HG02973 (cell line): ENCODE measurements around the gene ACTN4.

Experiments
- ATAC-seq: cut with Tn5 transposase; IDR thresholded peaks from one replicate; pipeline ENCODE4 v1.9.1; 2021; ENCODE audit warnings: moderate library complexity; ENCODE audit not compliant: unreplicated experiment

Gene ACTN4

GRCh38 chr19:38660724-38661123 lies 13.3 kb downstream of the ACTN4 start:
- no peak for ATAC-seq

GRCh38 chr19:38661136-38661535 lies 13.7 kb downstream of the ACTN4 start:
- ATAC-seq: no peak

GRCh38 chr19:38661996-38662395 lies 14.5 kb downstream of the ACTN4 start:
- ATAC-seq: no peak

- ATAC-seq: no peak
Measured at GRCh38 chr19:38662537-38663155, 15.2 kb downstream of the ACTN4 start.

GRCh38 chr19:38663156-38663651 lies 15.8 kb downstream of the ACTN4 start:
- no peak for ATAC-seq

DNA sequence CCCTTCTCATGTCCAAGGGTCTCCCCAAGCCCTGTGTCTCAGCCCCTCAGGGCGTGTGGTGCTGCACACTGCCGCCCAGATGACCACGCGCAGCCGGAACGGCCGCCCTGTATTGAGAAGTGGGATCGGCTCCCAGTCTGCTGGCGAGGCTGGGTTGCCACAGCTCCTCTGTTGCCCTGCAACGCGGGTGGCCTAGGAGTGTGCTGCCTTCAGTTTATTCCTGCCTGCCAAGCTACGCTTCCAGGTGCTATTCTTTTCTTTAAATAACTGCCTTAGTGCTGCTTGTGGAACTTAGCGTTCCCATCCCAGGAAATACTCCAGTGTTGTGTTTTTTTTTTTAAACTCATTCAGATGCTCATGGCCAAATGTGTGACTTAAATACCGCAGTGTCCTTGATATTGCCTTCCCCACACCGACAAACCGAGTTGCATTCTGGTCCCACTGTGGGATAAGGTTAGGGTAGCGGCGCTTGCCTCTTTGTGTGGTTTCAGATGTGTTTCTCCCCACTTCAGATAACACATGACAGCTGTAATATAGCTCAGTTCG lies 16.6 kb downstream of the ACTN4 start:
- no peak for ATAC-seq

DNA sequence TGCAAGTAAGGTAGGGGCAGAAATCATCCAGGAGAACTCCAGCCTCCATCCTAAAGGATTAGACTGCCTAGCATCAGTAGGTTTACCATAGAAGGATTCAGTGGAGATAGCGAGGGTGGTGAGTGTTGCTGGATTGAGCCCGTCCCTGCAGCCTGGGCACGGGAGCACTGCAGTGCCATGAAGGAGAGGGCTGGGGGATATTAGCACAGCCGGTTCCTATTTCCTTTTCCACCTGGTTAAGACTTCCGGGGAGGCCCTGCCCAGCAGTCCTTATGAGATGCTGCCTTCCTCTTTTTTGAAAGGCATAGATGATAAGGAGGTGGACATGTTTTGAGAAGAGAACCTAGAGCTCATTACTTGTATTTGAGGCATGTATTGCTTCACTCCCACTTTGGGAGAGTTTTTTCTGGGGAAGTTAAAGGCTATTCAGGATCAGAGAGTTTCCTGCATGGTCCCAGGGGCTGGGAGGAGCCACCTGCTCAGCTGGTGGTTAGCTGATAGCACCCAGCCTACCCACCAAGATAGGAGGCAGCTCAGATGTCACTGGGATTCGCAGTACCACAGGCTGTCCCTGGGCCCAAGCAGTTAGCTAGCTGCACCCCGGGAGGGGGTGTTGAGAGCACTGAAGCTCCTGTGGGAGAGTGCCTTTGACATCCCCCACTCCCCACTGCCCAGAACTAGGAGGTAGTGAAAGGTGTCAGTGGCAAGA lies 17.2 kb downstream of the ACTN4 start:
- ATAC-seq: no peak

GRCh38 chr19:38665219-38665931 lies 17.9 kb downstream of the ACTN4 start:
- ATAC-seq: no peak

GRCh38 chr19:38665950-38666662 lies 18.7 kb downstream of the ACTN4 start:
- no peak for ATAC-seq

DNA sequence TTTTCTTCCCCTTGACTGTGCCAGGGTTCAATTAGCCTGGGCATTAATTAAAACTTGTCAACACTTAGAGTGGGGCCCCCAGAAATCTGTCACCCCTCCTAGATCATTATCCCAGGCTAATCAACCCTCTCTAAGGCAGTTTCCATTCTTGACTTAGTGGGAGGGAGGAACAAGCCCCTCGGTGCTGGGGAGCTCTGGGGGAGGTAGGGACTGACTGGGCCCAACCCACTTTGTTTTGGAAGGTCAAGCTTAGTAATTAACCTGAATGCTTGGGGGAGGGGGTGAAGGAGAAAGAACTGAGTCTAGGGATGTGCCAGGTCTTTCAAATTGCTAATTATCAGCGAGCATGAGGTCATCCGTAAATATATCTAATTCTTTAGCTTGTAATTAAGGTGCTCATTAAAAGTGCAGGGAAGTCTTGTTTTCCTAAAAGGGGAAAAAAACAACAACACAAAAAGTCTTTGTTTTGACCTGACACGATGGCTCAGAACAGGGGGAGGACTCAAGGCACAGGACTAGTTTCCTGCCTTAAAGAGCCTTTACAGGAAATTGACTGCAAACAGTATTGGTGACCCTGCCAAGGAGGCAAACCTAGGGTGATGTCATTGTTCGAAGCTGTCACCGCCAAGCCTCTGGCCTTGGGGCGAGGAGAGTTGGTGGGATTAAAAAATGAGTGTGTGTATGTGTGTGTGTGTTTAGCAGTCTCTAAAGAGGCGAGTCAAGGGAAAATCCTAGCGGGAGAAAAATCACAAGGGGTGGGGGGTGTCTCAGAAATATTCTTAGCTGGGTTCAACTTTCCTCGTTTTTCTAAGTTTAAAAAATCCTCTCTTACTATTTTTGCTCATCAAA lies 19.4 kb downstream of the ACTN4 start:
- no peak for ATAC-seq

- no peak for ATAC-seq
Measured at GRCh38 chr19:38667661-38668171, 20.3 kb downstream of the ACTN4 start.

DNA sequence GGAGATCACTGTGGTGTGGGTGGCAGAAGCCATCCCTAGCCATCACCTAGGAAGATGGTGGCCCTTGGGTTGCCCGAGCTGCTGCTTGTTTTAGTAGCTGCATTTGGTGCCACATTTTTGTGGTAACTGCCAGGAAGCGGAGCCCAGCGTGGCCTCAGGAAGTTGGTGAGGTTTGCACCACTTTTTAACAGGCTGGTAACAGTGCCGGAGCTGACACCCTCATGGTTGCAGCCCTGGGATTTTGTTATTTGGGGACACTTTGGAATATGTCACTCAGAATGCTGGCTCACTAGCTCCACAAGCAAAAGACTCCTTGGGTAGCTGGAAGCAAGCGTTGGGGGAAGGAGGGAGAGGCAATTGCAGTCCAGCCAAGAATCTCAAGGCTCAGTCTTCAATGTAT lies 22.1 kb downstream of the ACTN4 start:
- no peak for ATAC-seq

DNA sequence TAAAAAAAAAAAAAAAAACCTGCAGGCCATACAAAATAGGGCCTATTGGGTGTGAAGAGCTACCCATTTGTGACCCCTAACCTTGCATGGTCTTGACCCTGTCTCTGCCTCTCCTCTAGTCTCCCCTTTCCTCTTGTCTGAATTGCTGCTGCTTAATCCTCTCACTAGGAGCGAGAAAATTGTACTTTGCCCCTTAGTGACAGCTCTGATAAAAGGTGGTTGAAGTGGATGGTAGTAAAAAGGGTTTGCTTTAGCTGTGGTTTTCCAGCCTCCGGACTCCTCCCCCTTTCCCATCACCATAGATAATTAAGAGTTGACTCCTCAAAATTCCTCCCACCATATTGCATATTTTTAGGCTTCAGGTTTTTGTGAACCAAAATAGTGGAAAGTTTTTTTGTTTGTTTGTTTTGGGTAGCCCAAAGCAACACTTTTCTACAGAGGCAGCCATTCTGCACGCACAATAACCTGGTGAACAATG lies 23.5 kb downstream of the ACTN4 start:
- ATAC-seq: no peak

GRCh38 chr19:38671654-38672053 lies 24.2 kb downstream of the ACTN4 start:
- ATAC-seq: no peak

- no peak for ATAC-seq
Measured at GRCh38 chr19:38673030-38673429, 25.6 kb downstream of the ACTN4 start.

DNA sequence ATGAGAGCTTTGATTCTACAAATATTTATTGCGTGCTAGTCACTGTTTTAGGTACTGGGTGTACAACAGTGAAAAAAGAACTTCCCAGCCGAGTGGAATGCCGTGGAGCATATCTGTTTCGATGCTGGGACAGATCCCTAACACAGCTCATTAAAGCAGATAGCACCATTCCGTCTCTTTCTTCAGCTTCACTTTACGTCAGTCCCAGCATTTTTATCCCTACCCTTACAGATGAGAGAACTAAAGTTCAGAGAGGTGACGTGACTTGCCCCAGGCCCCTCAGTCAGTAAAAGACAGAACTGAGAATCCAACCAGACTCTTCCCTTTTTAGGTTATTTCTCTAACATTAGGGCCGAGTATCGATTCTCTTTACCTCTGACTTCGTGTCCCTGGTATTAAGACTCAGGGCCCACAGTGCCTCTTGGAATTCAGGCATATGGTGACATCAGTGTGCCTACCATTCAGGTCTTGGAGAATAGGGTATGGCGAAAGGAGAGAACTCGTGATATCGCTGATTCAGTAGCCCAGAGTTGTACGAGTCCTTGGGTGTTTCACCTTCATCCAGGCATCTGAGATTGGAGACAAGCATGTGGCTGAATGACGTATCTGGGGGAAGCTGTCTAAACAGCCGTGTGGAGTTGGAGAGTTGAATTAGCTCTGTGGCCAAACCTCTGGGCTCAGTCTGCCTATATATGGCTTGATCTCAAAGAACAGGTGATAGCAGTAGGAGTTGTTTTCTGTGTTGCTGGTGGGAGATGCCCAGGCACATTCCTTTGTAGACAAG lies 27.1 kb downstream of the ACTN4 start:
- ATAC-seq: no peak

- no peak for ATAC-seq
Measured at GRCh38 chr19:38675611-38676010, 28.2 kb downstream of the ACTN4 start.

DNA sequence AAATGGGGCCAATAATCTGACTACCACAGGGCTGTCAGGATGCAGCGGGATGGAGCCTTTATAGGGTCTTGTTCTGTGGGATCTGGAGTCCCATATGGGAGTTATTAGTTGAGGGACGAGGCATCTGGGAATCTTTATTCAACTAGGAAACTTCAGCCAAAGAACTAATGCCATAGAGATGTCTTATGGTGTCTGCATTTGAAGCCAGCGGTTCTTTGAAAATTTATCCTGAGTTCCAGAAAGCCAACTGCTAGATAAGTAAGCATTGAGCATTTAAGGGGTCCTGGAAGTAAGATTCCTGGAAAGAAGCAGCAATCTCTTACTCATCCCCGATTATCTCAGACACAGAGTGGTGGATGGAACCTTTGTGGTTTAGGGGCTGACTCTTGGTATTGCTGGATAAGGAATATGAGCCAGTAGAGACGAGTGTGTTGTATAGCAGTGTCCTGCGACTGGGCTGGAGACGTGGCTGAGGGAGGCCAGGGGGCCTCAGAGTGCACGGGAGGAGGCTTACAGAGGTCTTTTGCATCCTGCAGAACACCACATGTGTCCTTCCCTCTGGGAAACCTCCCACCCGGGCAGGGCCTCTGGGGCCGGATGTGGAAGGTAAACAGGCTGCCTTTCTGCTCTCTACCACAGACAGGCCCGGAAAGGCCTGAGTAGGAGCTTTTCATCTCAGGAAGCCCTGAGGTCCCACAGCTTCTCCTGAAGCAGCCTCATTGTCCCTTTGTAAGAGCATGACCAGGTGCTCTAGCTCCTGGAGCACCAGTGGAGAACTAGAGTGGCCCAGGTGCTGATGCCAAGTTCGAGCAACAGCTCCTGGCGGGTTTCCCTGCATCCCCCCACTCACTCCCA lies 28.8 kb downstream of the ACTN4 start:
- ATAC-seq: no peak
